ENCODE results near the gene ABCB1.

- TF ChIP-seq POLR2A (IDR thresholded peaks at IDR 0.05; ENCODE audit: low read length) (no peak), GATA1 (IDR thresholded peaks at IDR 0.05; ENCODE audit: low read depth, low read length) (no peak)
Measured at GRCh38 chr7:87471473-87471872, 129.2 kb downstream of the ABCB1 start.

All from erythroblast (primary cell).